Astrocyte (in vitro differentiated cells and primary cell): Measurements from ENCODE around the gene RBM44. TPM values are rescaled to one million over a fixed set of nuclear protein-coding genes. Genes with fewer than 3 reads are reported as not detected.

ENCODE experiments used
- DNase-seq: peaks from one replicate; pipeline ENCODE4 v3.0.0-alpha.2; 2010; ENCODE audit warnings: low read depth
- FAIRE-seq: peaks from 2 replicates; lab custom pipeline; 2011; peaks lifted over from hg19 to GRCh38; lab: Jason Lieb, UNC
- H2AFZ ChIP-seq: 2 replicates; pipeline ENCODE4 v1.6.0; 2012; ENCODE audit warnings: low read depth, low read length, inconsistent platforms
- H3K27ac ChIP-seq: 2 replicates; pipeline ENCODE4 v1.5.1; 2011; ENCODE audit warnings: low read depth, low read length, inconsistent platforms
- H3K27me3 ChIP-seq: 2 replicates; pipeline ENCODE4 v1.6.0; 2011; ENCODE audit warnings: low read length, inconsistent platforms; ENCODE audit not compliant: insufficient read depth
- H3K36me3 ChIP-seq: 2 replicates; pipeline ENCODE4 v1.5.1; 2011; ENCODE audit warnings: low read length, inconsistent platforms; ENCODE audit not compliant: insufficient read depth
- H3K4me1 ChIP-seq: 2 replicates; pipeline ENCODE4 v1.5.1; 2011; ENCODE audit warnings: low read length, inconsistent platforms; ENCODE audit not compliant: insufficient read depth
- H3K4me2 ChIP-seq: 2 replicates; pipeline ENCODE4 v1.6.0; 2012; ENCODE audit warnings: low read length, inconsistent platforms
- H3K4me3 ChIP-seq: 2 replicates; pipeline ENCODE4 v1.5.1; 2011; ENCODE audit warnings: low read depth, mild to moderate bottlenecking, low read length, inconsistent platforms; ENCODE audit not compliant: insufficient read depth
- H3K79me2 ChIP-seq: 2 replicates; pipeline ENCODE4 v1.6.0; 2012; ENCODE audit warnings: mild to moderate bottlenecking, low read length, inconsistent platforms; ENCODE audit not compliant: insufficient read depth
- H3K9ac ChIP-seq: 2 replicates; pipeline ENCODE4 v1.6.0; 2012; ENCODE audit warnings: mild to moderate bottlenecking, low read length, inconsistent platforms
- H3K9me3 ChIP-seq: 2 replicates; pipeline ENCODE4 v1.5.1; 2012; ENCODE audit warnings: low read depth, mild to moderate bottlenecking, low read length, inconsistent platforms; ENCODE audit not compliant: insufficient read depth
- H4K20me1 ChIP-seq: 2 replicates; pipeline ENCODE4 v1.6.0; 2012; ENCODE audit warnings: low read length, inconsistent platforms; ENCODE audit not compliant: insufficient read depth
- H3K27ac Mint-ChIP-seq: one replicate; pipeline ENCODE4 v1.8.0; 2021; ENCODE audit warnings: mild to moderate bottlenecking, mixed read lengths; ENCODE audit not compliant: unreplicated experiment
- H3K27me3 Mint-ChIP-seq: one replicate; pipeline ENCODE4 v1.8.0; 2021; ENCODE audit warnings: low read depth, mixed read lengths; ENCODE audit not compliant: unreplicated experiment
- H3K36me3 Mint-ChIP-seq: one replicate; pipeline ENCODE4 v1.8.0; 2021; ENCODE audit warnings: low read depth, mixed read lengths; ENCODE audit not compliant: unreplicated experiment
- H3K4me1 Mint-ChIP-seq: one replicate; pipeline ENCODE4 v1.8.0; 2021; ENCODE audit warnings: low read depth, mixed read lengths; ENCODE audit not compliant: unreplicated experiment
- H3K4me3 Mint-ChIP-seq: one replicate; pipeline ENCODE4 v1.8.0; 2021; ENCODE audit warnings: mild to moderate bottlenecking, moderate library complexity, mixed read lengths; ENCODE audit not compliant: unreplicated experiment
- H3K9me3 Mint-ChIP-seq: one replicate; pipeline ENCODE4 v1.8.0; 2021; ENCODE audit warnings: mild to moderate bottlenecking, mixed read lengths; ENCODE audit not compliant: unreplicated experiment
- CTCF ChIP-seq: IDR thresholded peaks from 2 replicates; pipeline ENCODE4 v1.5.1; 2011; ENCODE audit warnings: low read depth, mild to moderate bottlenecking, inconsistent platforms, low read length, moderate library complexity; ENCODE audit not compliant: insufficient read depth
- EZH2 ChIP-seq: IDR thresholded peaks from 2 replicates; pipeline ENCODE4 v1.6.1; 2012; ENCODE audit warnings: mild to moderate bottlenecking, low read length, inconsistent platforms; ENCODE audit not compliant: insufficient read depth
- total RNA-seq: library from RNA; stranded (reverse); gene quantifications from 2 replicates; pipeline ENCODE4 v1.2.1, GENCODE V29; 2021

RBM44 gene
- total RNA-seq, 1 donor from 2014 or later, result 0.32 TPM

GRCh38 chr2:237884681-237885080 is 86.1 kb downstream of the RBM44 start:
- Histone ChIP-seq H3K4me3 (no peak overlapping the region), H3K9me3 (no peaks in the 10 kb centered on the region), H3K27ac (no peak overlapping the region), H3K79me2 (no peaks in the 10 kb centered on the region), H2AFZ (no peak overlapping the region), H4K20me1 (no peaks in the 10 kb centered on the region), H3K36me3 (no peaks in the 10 kb centered on the region), H3K4me2 (no peak overlapping the region), H3K4me1 (peaks cover 4% of the 10 kb centered on the region), H3K27me3 (no peaks in the 10 kb centered on the region), H3K9ac (no peak overlapping the region)
- H3K9me3 Mint-ChIP-seq, result no peaks in the 10 kb centered on the region
- H3K4me1 Mint-ChIP-seq, result peaks cover 8% of the 10 kb centered on the region
- no peaks in the 10 kb centered on the region for H3K27me3 Mint-ChIP-seq
- no peak overlapping the region for H3K27ac Mint-ChIP-seq
- H3K4me3 Mint-ChIP-seq, result no peak overlapping the region
- no peak for FAIRE-seq
- no peak for DNase-seq
- peaks cover 6% of the 10 kb centered on the region for H3K36me3 Mint-ChIP-seq
- TF ChIP-seq CTCF (no peak), EZH2 (no peak)

DNA sequence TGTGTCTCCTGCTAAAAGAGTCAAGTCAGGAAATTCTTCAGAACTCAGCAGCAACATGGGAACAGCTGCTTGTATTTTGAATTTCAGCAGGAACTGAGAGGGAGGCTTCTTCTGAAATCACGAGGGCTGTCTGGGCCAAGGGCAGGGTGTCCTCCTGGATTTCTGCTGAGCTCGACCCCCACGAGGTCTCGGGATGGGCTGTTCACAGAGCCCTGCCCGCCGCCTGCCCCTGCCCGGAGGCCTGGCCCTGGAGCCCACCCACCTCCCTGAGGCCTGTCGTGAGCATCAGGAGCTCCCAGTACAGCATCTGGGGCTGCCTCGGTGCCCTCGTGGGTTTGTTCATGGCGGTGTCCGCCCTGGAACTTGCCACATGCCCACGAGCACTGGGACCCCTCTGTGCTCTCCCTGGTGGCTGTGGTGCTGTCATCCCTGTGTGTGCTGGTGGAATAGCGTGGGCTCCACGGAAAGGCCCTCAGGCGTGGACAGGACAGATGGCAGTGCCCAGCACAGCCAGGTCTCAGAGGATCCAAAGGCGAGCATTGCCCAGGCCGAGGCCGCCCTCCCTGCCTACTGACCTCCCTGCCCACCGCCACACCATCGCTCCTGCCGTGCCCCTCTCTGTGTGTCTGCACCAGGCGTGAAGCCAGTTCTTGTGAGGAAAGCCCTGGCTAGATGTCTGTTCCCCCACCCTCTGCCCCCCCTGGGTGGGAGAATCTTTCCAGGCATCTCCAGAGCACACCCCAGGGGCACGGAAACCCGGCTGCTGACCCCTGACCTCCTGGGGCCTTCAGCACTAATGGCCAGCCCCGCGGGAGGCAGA is 86.7 kb downstream of the RBM44 start:
- Histone ChIP-seq H3K36me3 (no peaks in the 10 kb centered on the region), H4K20me1 (no peaks in the 10 kb centered on the region), H2AFZ (no peak overlapping the region), H3K4me1 (peaks cover 4% of the 10 kb centered on the region), H3K4me3 (no peak overlapping the region), H3K9me3 (no peaks in the 10 kb centered on the region), H3K4me2 (no peak overlapping the region), H3K79me2 (no peaks in the 10 kb centered on the region), H3K9ac (no peak overlapping the region), H3K27ac (no peak overlapping the region), H3K27me3 (no peaks in the 10 kb centered on the region)
- Mint-ChIP-seq H3K36me3 (peaks cover 6% of the 10 kb centered on the region), H3K27me3 (no peaks in the 10 kb centered on the region), H3K4me1 (peaks cover 8% of the 10 kb centered on the region), H3K4me3 (no peak overlapping the region), H3K27ac (no peak overlapping the region), H3K9me3 (no peaks in the 10 kb centered on the region)
- no peak for DNase-seq
- FAIRE-seq, result no peak
- TF ChIP-seq CTCF (no peak), EZH2 (no peak)
